ENCODE measurements around the gene RABL2B.
A peak's percentile ranks its signal among the peaks of the same experiment; 100 is the strongest.
"Not testable (repeated sequence)": the region's sequence is repeated elsewhere in the genome, so short reads cannot be mapped to it uniquely, and the experiment has no call there.

Gene RABL2B

GRCh38 chr22:50783033-50783879 is at the start of gene RABL2B:
Gene RABL2B, minus strand, starts transcription at chr22:50783636. Its CDS starts 1,342 bp downstream, at chr22:50782294.
- not testable (repeated sequence) for H3K27ac ChIP-seq

- not testable (repeated sequence) for H3K27ac ChIP-seq
Observed at GRCh38 chr22:50786936-50787335, 3.5 kb upstream of the RABL2B start.

GRCh38 chr22:50785289-50785688 is 1.9 kb upstream of the RABL2B start:
- H3K27ac ChIP-seq: not testable (repeated sequence)

GRCh38 chr22:50783880-50784276 is 442 bp upstream of the RABL2B start:
- H3K27ac ChIP-seq: not testable (repeated sequence)

- H3K27ac ChIP-seq: not testable (repeated sequence)
Observed at GRCh38 chr22:50782253-50782652, 1.2 kb downstream of the RABL2B start.

- not testable (repeated sequence) for H3K27ac ChIP-seq
Observed at GRCh38 chr22:50780244-50780643, 3.2 kb downstream of the RABL2B start.

- not testable (repeated sequence) for H3K27ac ChIP-seq
Observed at GRCh38 chr22:50777631-50778030, 5.8 kb downstream of the RABL2B start.

- H3K27ac ChIP-seq: not testable (repeated sequence)
- peak; percentile 67 for TF ChIP-seq CTCF (conservative IDR thresholded peaks at IDR 0.05)
Observed at GRCh38 chr22:50775132-50775531, 8.3 kb downstream of the RABL2B start.

- H3K27ac ChIP-seq: not testable (repeated sequence)
Observed at GRCh38 chr22:50764288-50764687, 19.1 kb downstream of the RABL2B start.

- H3K27ac ChIP-seq: not testable (repeated sequence)
Observed at GRCh38 chr22:50761829-50762228, 21.6 kb downstream of the RABL2B start.

GRCh38 chr22:50759597-50760341 is 23.7 kb downstream of the RABL2B start:
- H3K27ac ChIP-seq: not testable (repeated sequence)

GRCh38 chr22:50756949-50757491 is 26.4 kb downstream of the RABL2B start:
- not testable (repeated sequence) for H3K27ac ChIP-seq

- not testable (repeated sequence) for H3K27ac ChIP-seq
Observed at GRCh38 chr22:50756406-50756805, 27.0 kb downstream of the RABL2B start.

GRCh38 chr22:50755251-50755650 is 28.2 kb downstream of the RABL2B start:
- not testable (repeated sequence) for H3K27ac ChIP-seq

GRCh38 chr22:50749302-50750074 is 33.9 kb downstream of the RABL2B start:
- not testable (repeated sequence) for H3K27ac ChIP-seq

- H3K27ac ChIP-seq: not testable (repeated sequence)
Observed at GRCh38 chr22:50748630-50749029, 34.8 kb downstream of the RABL2B start.

GRCh38 chr22:50747521-50747920 is 35.9 kb downstream of the RABL2B start:
- H3K27ac ChIP-seq: not testable (repeated sequence)

- H3K27ac ChIP-seq: not testable (repeated sequence)
Observed at GRCh38 chr22:50744424-50744823, 39.0 kb downstream of the RABL2B start.

GRCh38 chr22:50740714-50741113 is 42.7 kb downstream of the RABL2B start:
- not testable (repeated sequence) for H3K27ac ChIP-seq
